GM19372 (cell line): ENCODE results near the gene MCFD2.
"Not testable (repeated sequence)": the region's sequence is repeated elsewhere in the genome, so short reads cannot be mapped to it uniquely, and the experiment has no call there.

ENCODE experiments used
- ATAC-seq: cut with Tn5 transposase; IDR thresholded peaks from one replicate; pipeline ENCODE4 v1.9.1; 2021; ENCODE audit warnings: mild to moderate bottlenecking, low read depth, moderate library complexity; ENCODE audit not compliant: unreplicated experiment

Gene MCFD2

GRCh38 chr2:46875962-46876689, 39.5 kb downstream of the MCFD2 start:
- not testable (repeated sequence) for ATAC-seq

GRCh38 chr2:46875226-46875899, 40.2 kb downstream of the MCFD2 start:
- no peak for ATAC-seq

- no peak for ATAC-seq
Observed at GRCh38 chr2:46874236-46874929, 41.2 kb downstream of the MCFD2 start.

GRCh38 chr2:46873604-46874068, 42.0 kb downstream of the MCFD2 start:
- no peak for ATAC-seq

- ATAC-seq: no peak
Observed at GRCh38 chr2:46872902-46873603, 42.6 kb downstream of the MCFD2 start.

- no peak for ATAC-seq
Observed at GRCh38 chr2:46871976-46872381, 43.6 kb downstream of the MCFD2 start.

- no peak for ATAC-seq
Observed at GRCh38 chr2:46870051-46870839, 45.4 kb downstream of the MCFD2 start.

- no peak for ATAC-seq
Observed at GRCh38 chr2:46869621-46870020, 46.0 kb downstream of the MCFD2 start.

GRCh38 chr2:46866770-46867246, 48.8 kb downstream of the MCFD2 start:
- ATAC-seq: no peak

GRCh38 chr2:46865181-46865970, 50.2 kb downstream of the MCFD2 start:
- no peak for ATAC-seq

- ATAC-seq: no peak
Observed at GRCh38 chr2:46863882-46864281, 51.7 kb downstream of the MCFD2 start.

- no peak for ATAC-seq
Observed at GRCh38 chr2:46862514-46862913, 53.1 kb downstream of the MCFD2 start.

- no peak for ATAC-seq
Observed at GRCh38 chr2:46861916-46862315, 53.7 kb downstream of the MCFD2 start.

GRCh38 chr2:46859482-46859881, 56.1 kb downstream of the MCFD2 start:
- ATAC-seq: no peak

- no peak for ATAC-seq
Observed at GRCh38 chr2:46858702-46859090, 56.9 kb downstream of the MCFD2 start.

GRCh38 chr2:46857871-46858701, 57.5 kb downstream of the MCFD2 start:
- ATAC-seq: no peak

- ATAC-seq: no peak
Observed at GRCh38 chr2:46856336-46856735, 59.3 kb downstream of the MCFD2 start.

GRCh38 chr2:46855805-46856204, 59.8 kb downstream of the MCFD2 start:
- ATAC-seq: no peak
